H9 (cell line): ENCODE results near the gene LBHD2. TPM values are rescaled to one million over a fixed set of nuclear protein-coding genes. Genes with fewer than 3 reads are reported as not detected.

Experiments
- DNase-seq: peaks from one replicate; pipeline ENCODE4 v3.0.0-alpha.2; 2017
- H2AFZ ChIP-seq: one replicate; pipeline ENCODE4 v1.6.1; 2013; ENCODE audit warnings: mild to moderate bottlenecking, low read length, control low read depth, moderate library complexity
- H2AK5ac ChIP-seq: 2 replicates; pipeline ENCODE4 v1.6.1; 2013; ENCODE audit warnings: low read length, control low read depth, mixed read lengths; ENCODE audit not compliant: insufficient read length
- H2BK120ac ChIP-seq: one replicate; pipeline ENCODE4 v1.6.1; 2013; ENCODE audit warnings: low read depth, mild to moderate bottlenecking, low read length, control low read depth, inconsistent platforms; ENCODE audit not compliant: poor library complexity, severe bottlenecking
- H2BK12ac ChIP-seq: 2 replicates; pipeline ENCODE4 v1.6.1; 2013; ENCODE audit warnings: low read length, control low read depth, mixed read lengths, low read depth; ENCODE audit not compliant: insufficient read length
- H2BK15ac ChIP-seq: 2 replicates; pipeline ENCODE4 v1.6.1; 2013; ENCODE audit warnings: low read depth, low read length, control low read depth
- H2BK20ac ChIP-seq: one replicate; pipeline ENCODE4 v1.6.1; 2013; ENCODE audit warnings: low read depth, mild to moderate bottlenecking, low read length, control low read depth, inconsistent platforms; ENCODE audit not compliant: poor library complexity, severe bottlenecking
- H2BK5ac ChIP-seq: 2 replicates; pipeline ENCODE4 v1.6.1; 2013; ENCODE audit warnings: low read length, control low read depth, mixed read lengths; ENCODE audit not compliant: insufficient read length
- H3K14ac ChIP-seq: 2 replicates; pipeline ENCODE4 v1.6.1; 2013; ENCODE audit warnings: low read length, control low read depth; ENCODE audit not compliant: insufficient read depth
- H3K18ac ChIP-seq: 2 replicates; pipeline ENCODE4 v1.6.1; 2013; ENCODE audit warnings: low read depth, mild to moderate bottlenecking, mixed read lengths, low read length, control low read depth; ENCODE audit not compliant: insufficient read length
- H3K23ac ChIP-seq: 2 replicates; pipeline ENCODE4 v1.6.1; 2013; ENCODE audit warnings: low read length, control low read depth, mixed read lengths, low read depth; ENCODE audit not compliant: insufficient read length
- H3K23me2 ChIP-seq: 2 replicates; pipeline ENCODE4 v1.6.1; 2013; ENCODE audit warnings: low read depth, mild to moderate bottlenecking, mixed read lengths, low read length, control low read depth; ENCODE audit not compliant: insufficient read length, poor library complexity, severe bottlenecking
- H3K27ac ChIP-seq: 2 replicates; pipeline ENCODE4 v1.5.1; 2013; ENCODE audit warnings: low read length, control low read depth, mixed read lengths, low read depth; ENCODE audit not compliant: insufficient read length
- H3K27me3 ChIP-seq: 2 replicates; pipeline ENCODE4 v1.6.1; 2013; ENCODE audit warnings: low read length, control low read depth, inconsistent platforms; ENCODE audit not compliant: insufficient read depth
- H3K4ac ChIP-seq: 2 replicates; pipeline ENCODE4 v1.6.1; 2013; ENCODE audit warnings: low read depth, mild to moderate bottlenecking, control low read depth, inconsistent platforms, low read length, moderate library complexity
- H3K4me1 ChIP-seq: 2 replicates; pipeline ENCODE4 v1.6.1; 2013; ENCODE audit warnings: low read length, control low read depth, inconsistent platforms; ENCODE audit not compliant: insufficient read depth
- H3K4me2 ChIP-seq: 2 replicates; pipeline ENCODE4 v1.6.1; 2013; ENCODE audit warnings: low read length, control low read depth, mixed read lengths; ENCODE audit not compliant: insufficient read length, insufficient read depth
- H3K56ac ChIP-seq: 2 replicates; pipeline ENCODE4 v1.6.1; 2013; ENCODE audit warnings: low read depth, mild to moderate bottlenecking, mixed read lengths, low read length, control low read depth; ENCODE audit not compliant: insufficient read length
- H3K79me1 ChIP-seq: 2 replicates; pipeline ENCODE4 v1.6.1; 2013; ENCODE audit warnings: low read depth, mild to moderate bottlenecking, moderate library complexity, low read length, control low read depth, inconsistent platforms; ENCODE audit not compliant: insufficient read depth, poor library complexity, severe bottlenecking
- H3K79me2 ChIP-seq: 2 replicates; pipeline ENCODE4 v1.6.1; 2013; ENCODE audit warnings: low read length, control low read depth, inconsistent platforms; ENCODE audit not compliant: insufficient read depth
- H3K9ac ChIP-seq: 2 replicates; pipeline ENCODE4 v1.6.1; 2013; ENCODE audit warnings: low read length, control low read depth, mixed read lengths; ENCODE audit not compliant: insufficient read length; ENCODE audit errors: extremely low read depth
- H3K9me3 ChIP-seq: one replicate; pipeline ENCODE4 v1.6.1; 2013; ENCODE audit warnings: low read depth, low read length, inconsistent platforms; ENCODE audit not compliant: control insufficient read depth
- H3T11ph ChIP-seq: one replicate; pipeline ENCODE4 v1.6.1; 2013; ENCODE audit warnings: mild to moderate bottlenecking, low read length, control low read depth, inconsistent platforms
- H4K20me1 ChIP-seq: one replicate; pipeline ENCODE4 v1.6.1; 2013; ENCODE audit not compliant: control insufficient read depth, insufficient read length, insufficient read depth
- H4K5ac ChIP-seq: 2 replicates; pipeline ENCODE4 v1.6.1; 2013; ENCODE audit warnings: low read depth, mild to moderate bottlenecking, mixed read lengths, low read length, control low read depth; ENCODE audit not compliant: insufficient read length
- H4K8ac ChIP-seq: replicated peaks from 2 replicates; pipeline ENCODE4 v1.6.1; 2013; ENCODE audit warnings: low read length, control low read depth, mixed read lengths, low read depth; ENCODE audit not compliant: insufficient read length
- H4K91ac ChIP-seq: 2 replicates; pipeline ENCODE4 v1.6.1; 2013; ENCODE audit warnings: low read depth, mild to moderate bottlenecking, moderate library complexity, mixed read lengths, low read length, control low read depth; ENCODE audit not compliant: insufficient read length
- H3K27ac Mint-ChIP-seq, 3 experiments: 2 replicates in 2 of 3; 3 replicates in 1 of 3; pipeline ENCODE4 v1.8.0; 2020 to 2021; ENCODE audit warnings: mixed read lengths in 3 of 3, mild to moderate bottlenecking in 1 of 3, moderate library complexity in 1 of 3
- H3K27me3 Mint-ChIP-seq: 2 replicates; pipeline ENCODE4 v1.8.0; 2021; ENCODE audit warnings: low read depth, mild to moderate bottlenecking, moderate library complexity, mixed read lengths
- H3K36me3 Mint-ChIP-seq, 3 experiments: 2 replicates in 2 of 3; 3 replicates in 1 of 3; pipeline ENCODE4 v1.8.0; 2020 to 2021; ENCODE audit warnings: low read depth in 3 of 3, mixed read lengths in 3 of 3; ENCODE audit not compliant: insufficient read depth in 1 of 3
- H3K4me1 Mint-ChIP-seq, 2 experiments: 2 replicates each; pipeline ENCODE4 v1.8.0; 2020; ENCODE audit warnings: mixed read lengths in 2 of 2
- H3K4me3 Mint-ChIP-seq, 2 experiments: 2 replicates in 1 of 2; 3 replicates in 1 of 2; pipeline ENCODE4 v1.8.0; 2020 to 2021; ENCODE audit warnings: mild to moderate bottlenecking in 2 of 2, mixed read lengths in 2 of 2, moderate library complexity in 1 of 2
- H3K9me3 Mint-ChIP-seq, 2 experiments: 2 replicates in 1 of 2; 3 replicates in 1 of 2; pipeline ENCODE4 v1.8.0; 2020; ENCODE audit warnings: mild to moderate bottlenecking in 2 of 2, mixed read lengths in 2 of 2, moderate library complexity in 1 of 2
- WGBS: extraction: QIAGEN DNeasy Blood & Tissue Kit; methylation state at CpG from one replicate; pipeline ENCODE4 v1.1.7; 2013; ENCODE audit warnings: missing lambda C conversion rate, low lambda C conversion rate, mixed read lengths; ENCODE audit not compliant: insufficient read length; ENCODE audit errors: extremely low coverage; 5-methylcytosine and 5-hydroxymethylcytosine counted together
- total RNA-seq: library from RNA; stranded (reverse); gene quantifications from 2 replicates; pipeline ENCODE4 v1.2.1, GENCODE V29; 2021
- TF ChIP-seq, protein P1 (sequence below): fragments of 200-600 bp; sonication (generic); conservative IDR thresholded peaks from 3 replicates; pipeline ENCODE4 v1.8.0; 2021; ENCODE audit warnings: antibody characterized with exemption, mild to moderate bottlenecking

The LBHD2 gene
- total RNA-seq, 1 experiment from 2014 or later = not detected

DNA sequence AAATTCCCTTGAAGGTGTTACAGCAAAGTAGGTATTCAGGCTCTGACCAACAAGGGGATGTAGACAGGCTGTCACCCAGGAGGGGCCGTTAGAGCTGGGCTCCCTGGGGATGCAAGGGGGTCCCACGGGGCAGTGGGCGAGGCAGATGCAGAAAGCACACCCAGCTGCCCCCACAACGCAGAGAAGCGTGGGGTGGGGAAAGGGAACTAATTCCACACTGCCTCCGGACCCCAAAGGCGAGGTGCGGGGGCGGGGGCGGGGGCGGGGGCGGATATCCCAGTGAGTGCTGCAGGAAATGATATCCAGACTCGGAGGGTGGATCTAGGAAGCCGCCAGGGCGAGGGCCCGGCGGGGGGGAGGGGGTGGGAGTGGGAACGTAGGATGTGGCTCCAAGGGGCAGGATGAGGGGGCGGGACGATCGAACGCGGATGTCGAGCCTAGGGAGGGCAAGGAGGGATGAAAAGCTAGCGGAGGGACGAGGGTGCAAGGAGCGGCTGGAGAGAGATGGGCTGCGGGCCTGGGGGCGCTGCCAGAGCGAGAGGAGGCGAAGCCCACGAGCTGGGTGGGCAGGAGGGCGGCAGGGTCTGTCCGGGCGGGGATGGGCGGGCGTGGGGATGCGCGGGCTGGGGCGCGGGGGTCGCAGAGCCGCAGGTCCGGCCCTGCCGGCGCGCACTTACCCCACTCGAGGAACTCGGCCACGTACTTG lies 27.5 kb upstream of the LBHD2 start:
- Histone ChIP-seq H3K4ac (no peak overlapping the region), H2BK120ac (no peak overlapping the region), H3T11ph (no peak overlapping the region), H2BK12ac (no peak overlapping the region), H4K8ac (no peak overlapping the region), H3K23ac (no peak overlapping the region), H2AFZ (no peak overlapping the region), H3K4me2 (peak overlapping the region; percentile 61), H2BK5ac (no peak overlapping the region), H4K20me1 (no peaks in the 10 kb centered on the region), H3K79me1 (peaks cover 14% of the 10 kb centered on the region), H3K9me3 (no peaks in the 10 kb centered on the region), H3K23me2 (peaks cover 10% of the 10 kb centered on the region), H2AK5ac (no peak overlapping the region), H3K79me2 (peaks cover 24% of the 10 kb centered on the region; the same call in 1 of the 2 replicates), H4K5ac (no peak overlapping the region), H4K91ac (no peak overlapping the region), H2BK20ac (no peak overlapping the region), H3K9ac (peak overlapping the region; percentile 50), H2BK15ac (no peak overlapping the region), H3K14ac (peak overlapping the region; percentile 26), H3K56ac (no peak overlapping the region), H3K18ac (no peak overlapping the region), H3K4me1 (no peaks in the 10 kb centered on the region; the same call in 1 of the 2 replicates), H3K27me3 (no peaks in the 10 kb centered on the region), H3K27ac (no peak overlapping the region)
- no peaks in the 10 kb centered on the region for H3K27me3 Mint-ChIP-seq
- no CpG with 5 or more reads among the region's 50 CpGs for WGBS
- no peaks in the 10 kb centered on the region; a peak in 1 of 5 replicates for H3K9me3 Mint-ChIP-seq
- H3K27ac Mint-ChIP-seq = peak overlapping the region in 2 of 3 experiments; percentile 44 to 69; a peak in 2 of 7 replicates
- H3K36me3 Mint-ChIP-seq = peaks cover 0 to 8% (median 4%) of the 10 kb centered on the region in 3 experiments; a peak in 4 of 7 replicates
- TF ChIP-seq, protein P1, sequence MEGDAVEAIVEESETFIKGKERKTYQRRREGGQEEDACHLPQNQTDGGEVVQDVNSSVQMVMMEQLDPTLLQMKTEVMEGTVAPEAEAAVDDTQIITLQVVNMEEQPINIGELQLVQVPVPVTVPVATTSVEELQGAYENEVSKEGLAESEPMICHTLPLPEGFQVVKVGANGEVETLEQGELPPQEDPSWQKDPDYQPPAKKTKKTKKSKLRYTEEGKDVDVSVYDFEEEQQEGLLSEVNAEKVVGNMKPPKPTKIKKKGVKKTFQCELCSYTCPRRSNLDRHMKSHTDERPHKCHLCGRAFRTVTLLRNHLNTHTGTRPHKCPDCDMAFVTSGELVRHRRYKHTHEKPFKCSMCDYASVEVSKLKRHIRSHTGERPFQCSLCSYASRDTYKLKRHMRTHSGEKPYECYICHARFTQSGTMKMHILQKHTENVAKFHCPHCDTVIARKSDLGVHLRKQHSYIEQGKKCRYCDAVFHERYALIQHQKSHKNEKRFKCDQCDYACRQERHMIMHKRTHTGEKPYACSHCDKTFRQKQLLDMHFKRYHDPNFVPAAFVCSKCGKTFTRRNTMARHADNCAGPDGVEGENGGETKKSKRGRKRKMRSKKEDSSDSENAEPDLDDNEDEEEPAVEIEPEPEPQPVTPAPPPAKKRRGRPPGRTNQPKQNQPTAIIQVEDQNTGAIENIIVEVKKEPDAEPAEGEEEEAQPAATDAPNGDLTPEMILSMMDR = no peak
- peaks cover 22 to 33% of the 10 kb centered on the region in 2 experiments for H3K4me1 Mint-ChIP-seq
- H3K4me3 Mint-ChIP-seq = peak overlapping the region; percentile 93 to 96
- peak; percentile 69 for DNase-seq
